ENCODE data around the gene BATF2. TPM values are rescaled to one million over a fixed set of nuclear protein-coding genes. Genes with fewer than 3 reads are reported as not detected.

The BATF2 gene
- total and polyA plus RNA-seq, 9 of the 15 experiments (the other 6 are each of a cell fraction or from before 2014, with no cell fraction given): 1.7 to 8.9 (median 6.4) TPM

DNA sequence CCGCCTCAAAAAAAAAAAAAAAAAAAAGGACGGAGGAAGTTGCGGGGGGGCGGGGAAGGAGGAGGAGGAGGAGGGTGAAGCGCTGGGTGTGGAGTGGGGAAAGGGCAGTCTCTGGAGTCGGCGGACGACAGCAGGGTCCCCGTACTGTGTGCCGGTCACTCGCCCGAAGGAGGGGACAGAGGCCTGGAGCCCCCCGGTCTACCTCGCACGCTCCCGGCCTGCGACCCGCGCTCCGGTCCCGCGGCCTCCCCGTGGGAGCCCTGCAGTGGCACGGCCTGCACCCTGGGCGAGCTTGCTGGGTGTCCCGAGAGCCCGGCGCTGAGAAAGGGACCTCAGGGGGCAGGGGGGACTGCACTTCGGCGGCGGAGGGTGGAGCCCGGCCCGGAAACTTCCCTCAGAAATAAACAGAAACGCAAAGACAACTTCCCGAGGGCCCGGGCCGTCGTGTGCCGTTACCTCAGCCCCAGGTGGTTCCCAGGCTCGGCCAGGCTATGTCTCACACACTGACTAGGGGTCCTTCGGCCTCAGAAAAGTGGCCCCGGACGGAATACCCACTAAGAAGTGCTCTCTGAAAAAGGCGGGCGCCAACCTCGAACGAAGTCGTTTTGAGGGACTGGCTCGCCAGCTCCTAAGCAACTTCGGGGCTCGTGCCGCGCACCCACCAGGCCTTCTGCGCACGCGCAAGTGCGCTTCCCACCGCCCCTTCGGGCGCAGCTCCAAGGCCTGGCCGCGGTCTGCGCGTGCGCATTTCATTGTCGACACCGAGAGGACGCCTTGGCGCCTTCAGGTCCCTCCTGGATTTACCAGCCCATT is 25.1 kb downstream of the BATF2 start, which contains the start of gene MAJIN:
Gene MAJIN, minus strand, starts transcription at position 688 of the 813 bp plus-strand sequence. CDS start 12,703 bp downstream, outside the sequence.
- POLR2A ChIA-PET: interaction anchor here (0.7 to 1.4 kb wide), 4 partner anchors 25 to 198 kb away, joined by 3 to 4 read pairs (median 4); partner anchors contain the start of genes BATF2, FAU, MRPL49 and SPDYC
- CTCF ChIA-PET (ENCODE audit: low intra/inter-chr PET ratio): no interaction called here
- peak within 1 kb of the TSS; percentile 81 for H3K4me2 ChIP-seq (ENCODE audit: insufficient read depth, low read length)
- ATAC-seq: peak; percentile 93
- peak within 1 kb of the TSS; percentile 72 for H3K27ac ChIP-seq (ENCODE audit: extremely low read depth, low read depth, low read length)
- H3K79me2 ChIP-seq (ENCODE audit: control insufficient read depth, insufficient read depth, low read length): no peaks in the 10 kb centered on the region
- peaks cover 4 to 12% of the 10 kb centered on the region in 2 experiments; a peak in 4 of 5 replicates for H3K4me1 ChIP-seq (replicated peaks in 1 of 2; ENCODE audit: control insufficient read depth in 2 of 2, insufficient read depth in 2 of 2, low read length in 2 of 2)
- 0 out of 2 replicates have a peak within 1 kb of the TSS, but pooled peaks have one; percentile 2 for H3K4me3 ChIP-seq
- 31% methylated on average over 28 of the region's 69 CpGs for WGBS (ENCODE audit: insufficient coverage, low coverage, missing lambda C conversion rate)
- peak; percentile 81 for FAIRE-seq
- peak within 1 kb of the TSS; percentile 97 for H2AFZ ChIP-seq (ENCODE audit: low read depth, low read length)
- no peaks in the 10 kb centered on the region for H4K20me1 ChIP-seq (replicated peaks; ENCODE audit: control insufficient read depth, insufficient read depth, low read length)
- intact Hi-C loops (cut with micrococcal nuclease): no loop called here
- no peaks in the 10 kb centered on the region for H3K36me3 ChIP-seq (ENCODE audit: control insufficient read depth, insufficient read depth, low read length)
- no TSS peak for BruUV-seq (replicated peaks)
- DNase-seq (ENCODE audit: extremely low read depth in 1 of 4, low spot score in 3 of 4): peak; percentile 92 to 95 (median 94)
- in situ Hi-C loops (cut with MboI): no loop called here
- no peaks in the 10 kb centered on the region for H3K27me3 ChIP-seq (ENCODE audit: control insufficient read depth in 2 of 2, insufficient read depth in 2 of 2, low read length in 2 of 2)
- H3K9me3 ChIP-seq (replicated peaks; ENCODE audit: control insufficient read depth, insufficient read depth, low read depth, low read length): no peaks in the 10 kb centered on the region
- no peaks in the 10 kb centered on the region for H3K9me1 ChIP-seq (ENCODE audit: control insufficient read depth, insufficient read depth, low read length)
- H3K9ac ChIP-seq (ENCODE audit: insufficient read depth in 1 of 2, low read depth in 2 of 2, low read length in 2 of 2): peak within 1 kb of the TSS; percentile 52 to 76
- peak; percentile 81 for TF ChIP-seq NFIC (IDR thresholded peaks at IDR 0.05)
- TF ChIP-seq LCOR (CRISPR knock-in tag; IDR thresholded peaks at IDR 0.05): peak; percentile 88
- 0 out of 2 replicates have a peak, but pooled peaks have one; percentile 18 for TF ChIP-seq JUN (IDR thresholded peaks at IDR 0.05; ENCODE audit: borderline replicate concordance, low read depth, low read length)
- TF ChIP-seq JUN (CRISPR knock-in tag; IDR thresholded peaks at IDR 0.05; ENCODE audit: borderline replicate concordance): peak; percentile 56; the same call in 1 of the 2 replicates
- TF ChIP-seq, protein P1, sequence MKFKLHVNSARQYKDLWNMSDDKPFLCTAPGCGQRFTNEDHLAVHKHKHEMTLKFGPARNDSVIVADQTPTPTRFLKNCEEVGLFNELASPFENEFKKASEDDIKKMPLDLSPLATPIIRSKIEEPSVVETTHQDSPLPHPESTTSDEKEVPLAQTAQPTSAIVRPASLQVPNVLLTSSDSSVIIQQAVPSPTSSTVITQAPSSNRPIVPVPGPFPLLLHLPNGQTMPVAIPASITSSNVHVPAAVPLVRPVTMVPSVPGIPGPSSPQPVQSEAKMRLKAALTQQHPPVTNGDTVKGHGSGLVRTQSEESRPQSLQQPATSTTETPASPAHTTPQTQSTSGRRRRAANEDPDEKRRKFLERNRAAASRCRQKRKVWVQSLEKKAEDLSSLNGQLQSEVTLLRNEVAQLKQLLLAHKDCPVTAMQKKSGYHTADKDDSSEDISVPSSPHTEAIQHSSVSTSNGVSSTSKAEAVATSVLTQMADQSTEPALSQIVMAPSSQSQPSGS (CRISPR knock-in tag; IDR thresholded peaks at IDR 0.05): no peak
- TF ChIP-seq PHF8 (IDR thresholded peaks at IDR 0.05; ENCODE audit: borderline replicate concordance, low read length): peak; percentile 34; the same call in 1 of the 2 replicates
- TF ChIP-seq SMAD4 (CRISPR knock-in tag; conservative IDR thresholded peaks at IDR 0.05): 0 out of 2 replicates have a peak, but pooled peaks have one; percentile 53
- TF ChIP-seq HCFC1 (IDR thresholded peaks at IDR 0.05; ENCODE audit: low read depth, low read length): no peak
- no peak for TF ChIP-seq SMAD1 (IDR thresholded peaks at IDR 0.05; ENCODE audit: low read depth, low read length, partially characterized antibody)
- peak; percentile 70 for TF ChIP-seq POLR2G (IDR thresholded peaks at IDR 0.05; ENCODE audit: low read depth, low read length)
- TF ChIP-seq, protein P2, sequence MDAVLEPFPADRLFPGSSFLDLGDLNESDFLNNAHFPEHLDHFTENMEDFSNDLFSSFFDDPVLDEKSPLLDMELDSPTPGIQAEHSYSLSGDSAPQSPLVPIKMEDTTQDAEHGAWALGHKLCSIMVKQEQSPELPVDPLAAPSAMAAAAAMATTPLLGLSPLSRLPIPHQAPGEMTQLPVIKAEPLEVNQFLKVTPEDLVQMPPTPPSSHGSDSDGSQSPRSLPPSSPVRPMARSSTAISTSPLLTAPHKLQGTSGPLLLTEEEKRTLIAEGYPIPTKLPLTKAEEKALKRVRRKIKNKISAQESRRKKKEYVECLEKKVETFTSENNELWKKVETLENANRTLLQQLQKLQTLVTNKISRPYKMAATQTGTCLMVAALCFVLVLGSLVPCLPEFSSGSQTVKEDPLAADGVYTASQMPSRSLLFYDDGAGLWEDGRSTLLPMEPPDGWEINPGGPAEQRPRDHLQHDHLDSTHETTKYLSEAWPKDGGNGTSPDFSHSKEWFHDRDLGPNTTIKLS (IDR thresholded peaks at IDR 0.05; ENCODE audit: borderline replicate concordance, low read depth): peak; percentile 72; the same call in 1 of the 2 replicates
